Keratinocyte (primary cell): ENCODE measurements around the gene SYNGR1. TPM values are rescaled to one million over a fixed set of nuclear protein-coding genes. Genes with fewer than 3 reads are reported as not detected.

Source experiments
- DNase-seq: peaks from one replicate; pipeline ENCODE4 v3.0.0-alpha.2; 2011; ENCODE audit warnings: low read depth, missing footprints, low spot score
- FAIRE-seq: peaks from 2 replicates; lab custom pipeline; 2011; peaks lifted over from hg19 to GRCh38; lab: Jason Lieb, UNC
- H2AFZ ChIP-seq: 2 replicates; pipeline ENCODE4 v1.6.0; 2012; ENCODE audit warnings: low read length, control low read depth, inconsistent platforms; ENCODE audit not compliant: control insufficient read depth
- H3K27ac ChIP-seq: 2 replicates; pipeline ENCODE4 v1.5.1; 2011; ENCODE audit warnings: low read length; ENCODE audit not compliant: control insufficient read depth, insufficient read depth
- H3K27me3 ChIP-seq: 3 replicates; pipeline ENCODE4 v1.6.0; 2011; ENCODE audit warnings: low read length; ENCODE audit not compliant: control insufficient read depth, insufficient read depth; ENCODE audit errors: extremely low read depth
- H3K36me3 ChIP-seq, 2 experiments: 2 replicates in 1 of 2; 3 replicates in 1 of 2; pipeline ENCODE4 v1.5.1; 2011; ENCODE audit warnings: low read length in 2 of 2, mild to moderate bottlenecking in 1 of 2; ENCODE audit not compliant: control insufficient read depth in 2 of 2, insufficient read depth in 2 of 2; ENCODE audit errors: extremely low read depth in 1 of 2
- H3K4me1 ChIP-seq: 3 replicates; pipeline ENCODE4 v1.5.1; 2011; ENCODE audit warnings: low read length; ENCODE audit not compliant: control insufficient read depth, insufficient read depth; ENCODE audit errors: extremely low read depth
- H3K4me2 ChIP-seq: 3 replicates; pipeline ENCODE4 v1.6.0; 2011; ENCODE audit warnings: low read depth, low read length; ENCODE audit not compliant: control insufficient read depth, insufficient read depth; ENCODE audit errors: extremely low read depth
- H3K4me3 ChIP-seq, 3 experiments: fragments of 200-600 bp in 1 of 3; sonication (generic) in 1 of 3; 2 replicates in 2 of 3; 3 replicates in 1 of 3; pipeline ENCODE4 v1.5.1; 2011 to 2016; ENCODE audit warnings: low read length in 3 of 3, mild to moderate bottlenecking in 3 of 3, control low read depth in 2 of 3, inconsistent platforms in 1 of 3, low read depth in 1 of 3, mixed read lengths in 1 of 3, mixed run types in 1 of 3, moderate library complexity in 1 of 3; ENCODE audit not compliant: control insufficient read depth in 2 of 3, insufficient read depth in 2 of 3; ENCODE audit errors: extremely low read depth in 1 of 3
- H3K79me2 ChIP-seq: 2 replicates; pipeline ENCODE4 v1.6.0; 2012; ENCODE audit warnings: low read length; ENCODE audit not compliant: control insufficient read depth, insufficient read depth
- H3K9ac ChIP-seq: 3 replicates; pipeline ENCODE4 v1.6.0; 2011; ENCODE audit warnings: low read length; ENCODE audit not compliant: control insufficient read depth, insufficient read depth; ENCODE audit errors: extremely low read depth
- H3K9me1 ChIP-seq: 3 replicates; pipeline ENCODE4 v1.6.0; 2011; ENCODE audit warnings: low read length; ENCODE audit not compliant: control insufficient read depth, insufficient read depth; ENCODE audit errors: extremely low read depth
- H3K9me3 ChIP-seq: 2 replicates; pipeline ENCODE4 v1.5.1; 2012; ENCODE audit warnings: low read depth, low read length; ENCODE audit not compliant: control insufficient read depth
- H4K20me1 ChIP-seq: 3 replicates; pipeline ENCODE4 v1.6.0; 2011; ENCODE audit warnings: low read length; ENCODE audit not compliant: control insufficient read depth, insufficient read depth; ENCODE audit errors: extremely low read depth
- CTCF ChIP-seq, 3 experiments: IDR thresholded peaks in 1 of 3; conservative IDR thresholded peaks in 1 of 3; optimal IDR thresholded peaks in 1 of 3; 2 replicates in 2 of 3; 3 replicates in 1 of 3; pipeline versions ENCODE3 to v1.5.1; 2011; ENCODE audit warnings: low read length in 3 of 3, mild to moderate bottlenecking in 3 of 3, moderate library complexity in 2 of 3, control low read depth in 1 of 3, inconsistent platforms in 1 of 3; ENCODE audit not compliant: insufficient read depth in 2 of 3; ENCODE audit errors: extremely low read depth in 1 of 3
- EZH2 ChIP-seq: IDR thresholded peaks from one replicate; pipeline ENCODE4 v1.6.1; 2012; ENCODE audit warnings: inconsistent platforms, mild to moderate bottlenecking, low read length, moderate library complexity
- dilution Hi-C: fragments of 300-500 bp; cut with MboI; formaldehyde crosslinking; loops from one replicate; pipeline ENCODE4 v1.7.0; 2020; ENCODE audit warnings: low sequenced_read_pairs; ENCODE audit not compliant: extremely low pct_ligation_motif_present
- polyA plus RNA-seq, 5 experiments: library from polyadenylated mRNA; depleted of rRNA in 3 of 5; stranded (reverse) in 3 of 5; stranded (forward) in 1 of 5; unstranded in 1 of 5; fragments of >200 nt; gene quantifications; 1 replicate in 1 of 5; 2 replicates in 3 of 5; 3 replicates in 1 of 5; pipeline versions ENCODE4 v1.2.1 to v1.2.3, GENCODE V29; 2011 to 2012; ENCODE audit warnings: missing spikeins in 2 of 5, low read depth in 1 of 5, low replicate concordance in 1 of 5

Gene SYNGR1
- polyA plus RNA-seq, 1 donor (not counting 4 experiments of a cell fraction or from before 2014, with no cell fraction given), result 0.63 TPM

DNA sequence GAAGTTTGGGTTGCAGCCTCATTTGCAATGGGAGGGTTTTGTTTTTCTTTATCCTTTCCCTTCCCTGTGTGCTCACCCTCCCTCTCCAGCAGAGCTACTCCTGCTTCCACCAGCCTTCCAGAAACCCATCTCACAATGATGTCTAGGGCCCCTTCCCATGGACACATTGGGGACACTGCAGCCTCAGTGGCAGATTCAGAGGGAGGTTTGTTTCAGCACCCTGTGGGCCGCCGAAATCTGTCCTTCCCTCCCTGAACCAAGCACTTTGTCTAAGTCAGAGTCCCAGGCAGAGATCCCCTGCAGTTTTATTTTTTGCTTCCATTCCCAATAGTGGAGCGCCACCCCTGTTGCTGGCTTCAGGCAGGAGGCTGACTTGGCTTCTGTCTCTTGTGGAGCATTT is 8.6 kb upstream of the SYNGR1 start:
- Histone ChIP-seq H3K9me3 (no peaks in the 10 kb centered on the region), H3K9me1 (no peaks in the 10 kb centered on the region), H3K79me2 (no peaks in the 10 kb centered on the region), H3K4me2 (no peak overlapping the region), H4K20me1 (no peaks in the 10 kb centered on the region), H3K4me1 (no peaks in the 10 kb centered on the region), H3K9ac (no peak overlapping the region), H3K27ac (no peak overlapping the region), H2AFZ (no peak overlapping the region), H3K36me3 (no peaks in the 10 kb centered on the region), H3K4me3 (no peak overlapping the region), H3K27me3 (peaks cover 6% of the 10 kb centered on the region)
- no peak for FAIRE-seq
- no peak for DNase-seq
- dilution Hi-C loops, result no loop called here
- TF ChIP-seq CTCF (optimal IDR thresholded peaks at IDR 0.05 in 1 of 3, IDR thresholded peaks at IDR 0.05 in 1 of 3, conservative IDR thresholded peaks at IDR 0.05 in 1 of 3; ENCODE audit: extremely low read depth in 1 of 3, insufficient read depth in 2 of 3, low read length in 3 of 3), result no peak
- TF ChIP-seq EZH2, result no peak

- H3K9me3 ChIP-seq, result no peaks in the 10 kb centered on the region
- TF ChIP-seq EZH2 (no peak), CTCF (optimal IDR thresholded peaks at IDR 0.05 in 1 of 3, IDR thresholded peaks at IDR 0.05 in 1 of 3, conservative IDR thresholded peaks at IDR 0.05 in 1 of 3; ENCODE audit: extremely low read depth in 1 of 3, insufficient read depth in 2 of 3, low read length in 3 of 3) (peak; percentile 89 to 91 (median 91))
- FAIRE-seq (peak; percentile 90), DNase-seq (no peak)
- no peak overlapping the region for H3K9ac ChIP-seq
- no peaks in the 10 kb centered on the region for H4K20me1 ChIP-seq
- peak overlapping the region; percentile 30 for H3K4me2 ChIP-seq
- H3K27me3 ChIP-seq, result peaks cover 6% of the 10 kb centered on the region
- H2AFZ ChIP-seq, result no peak overlapping the region
- dilution Hi-C loops, result no loop called here
- H3K79me2 ChIP-seq, result no peaks in the 10 kb centered on the region
- no peak overlapping the region for H3K4me3 ChIP-seq
- H3K36me3 ChIP-seq, result no peaks in the 10 kb centered on the region
- H3K27ac ChIP-seq, result no peak overlapping the region
- H3K4me1 ChIP-seq, result no peaks in the 10 kb centered on the region
- no peaks in the 10 kb centered on the region for H3K9me1 ChIP-seq
Observed at GRCh38 chr22:39343259-39344045, 6.3 kb upstream of the SYNGR1 start.
